Measurements from ENCODE around the gene TXNRD1.

DNA sequence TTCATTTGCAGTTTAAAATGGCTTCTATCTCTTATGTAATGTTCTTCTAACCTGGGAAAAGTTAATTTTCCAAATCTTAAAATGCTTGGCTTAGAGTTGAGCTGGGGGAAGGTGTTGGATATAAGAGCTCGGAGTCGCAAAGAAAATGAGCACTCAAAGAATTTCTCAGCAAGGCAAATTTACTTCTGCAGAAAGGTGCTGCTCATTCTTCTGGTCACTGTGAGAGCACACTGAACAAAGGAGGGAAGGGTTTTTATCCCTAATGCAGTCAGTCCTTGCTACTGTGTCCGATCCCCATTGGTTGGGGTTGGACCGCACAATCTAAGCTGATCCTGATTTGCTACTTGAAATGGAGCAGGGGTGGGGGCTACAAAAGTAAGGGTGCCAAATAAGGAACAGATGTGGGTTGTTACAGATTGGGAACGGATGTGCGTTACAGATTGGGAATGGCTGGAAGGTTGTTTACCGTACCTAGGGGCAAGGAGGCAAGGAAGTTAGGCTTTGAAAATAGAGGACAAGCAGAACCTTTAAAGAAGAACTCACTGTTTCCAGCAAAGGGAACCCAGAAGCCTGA lies 19.4 kb downstream of the TXNRD1 start:
- no peak for TF ChIP-seq POLR2AphosphoS5 (IDR thresholded peaks at IDR 0.05)
- TF ChIP-seq CTCF (IDR thresholded peaks at IDR 0.05), result no peak
